SK-N-MC (cell line): ENCODE data around the gene MLEC.

ENCODE experiments used
- EZH2 ChIP-seq: fragments of 200-600 bp; sonication (generic); IDR thresholded peaks from one replicate; pipeline ENCODE4 v1.6.1; 2017; ENCODE audit warnings: antibody characterized with exemption
- POLR2AphosphoS5 ChIP-seq: IDR thresholded peaks from 2 replicates; pipeline ENCODE4 v1.6.1; 2012; ENCODE audit warnings: mild to moderate bottlenecking, low read depth, low read length, borderline replicate concordance

DNA sequence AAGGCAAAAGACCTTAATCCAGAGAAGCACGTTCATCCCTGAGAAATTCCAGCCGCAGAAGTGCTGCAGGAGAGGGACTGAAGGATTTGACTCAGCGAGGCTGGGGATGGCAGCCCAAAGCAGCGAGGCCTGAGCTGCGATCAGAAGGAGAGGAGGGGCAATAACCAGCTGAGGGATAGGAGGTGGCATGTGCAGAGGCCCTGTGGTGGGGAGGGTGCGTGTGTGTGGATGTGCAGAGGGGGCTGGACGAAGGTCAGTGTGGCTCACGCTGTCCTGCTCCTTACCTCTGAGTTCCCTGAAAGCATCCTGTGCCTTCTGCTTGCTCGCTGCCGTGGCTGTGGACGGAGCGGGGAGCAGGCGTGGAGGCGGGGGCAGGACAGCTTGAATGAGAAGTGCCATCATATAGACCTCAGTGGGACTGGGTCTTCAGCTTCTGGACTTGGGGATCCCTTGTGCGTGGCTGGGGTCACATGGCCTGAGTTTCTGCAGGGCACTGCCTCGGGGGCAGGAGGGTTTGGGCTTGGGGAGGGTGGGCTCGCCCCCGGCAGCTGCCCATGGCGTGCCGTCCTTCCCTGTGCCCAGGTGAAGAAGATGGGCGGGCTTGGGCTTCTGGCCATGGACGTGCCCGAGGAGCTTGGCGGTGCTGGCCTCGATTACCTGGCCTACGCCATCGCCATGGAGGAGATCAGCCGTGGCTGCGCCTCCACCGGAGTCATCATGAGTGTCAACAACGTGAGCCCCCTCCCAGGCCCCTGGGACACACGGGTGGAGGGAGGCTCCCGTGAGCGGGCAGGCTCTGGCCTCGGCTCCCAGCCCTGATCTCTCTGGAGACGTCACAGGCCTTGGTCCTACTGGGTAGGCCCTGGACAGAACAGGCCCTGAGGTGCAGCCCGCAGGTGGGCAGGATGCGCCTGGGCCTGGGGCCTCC, 49.7 kb downstream of the MLEC start:
- TF ChIP-seq POLR2AphosphoS5 (no peak), EZH2 (no peak)
